Caco-2 (cell line): ENCODE results near the gene ARHGDIB. TPM values are rescaled to one million over a fixed set of nuclear protein-coding genes. Genes with fewer than 3 reads are reported as not detected.

Source experiments
- BruUV-seq: library from RNA; stranded (reverse); fragments of 400-500 nt; replicated peaks from 2 replicates; lab custom pipeline; 2021; lab: Mats Ljungman, UMichigan
- CTCF ChIA-PET: fragments of 300-600 bp; sonication (Branson Sonifier 250); formaldehyde crosslinking; loops from one replicate; lab custom pipeline; 2022; ENCODE audit warnings: antibody characterized with exemption; lab: Charles Lee
- POLR2A ChIA-PET: fragments of 300-600 bp; sonication (Branson Sonifier 250); formaldehyde crosslinking; loops from one replicate; lab custom pipeline; 2022; ENCODE audit warnings: antibody characterized with exemption; lab: Charles Lee
- DNase-seq, 2 experiments: peaks; one replicate each; pipeline versions ENCODE4 v3.0.0 to v3.0.0-alpha.2; 2020 to 2022
- H3K27me3 ChIP-seq: replicated peaks from 2 replicates; pipeline ENCODE4 v1.6.0; 2011; ENCODE audit warnings: low read length; ENCODE audit not compliant: control insufficient read depth, insufficient read depth
- H3K36me3 ChIP-seq: 2 replicates; pipeline ENCODE4 v1.5.1; 2011; ENCODE audit warnings: low read length; ENCODE audit not compliant: control insufficient read depth, insufficient read depth
- H3K4me1 ChIP-seq: fragments of 250-450 bp; sonication (Bioruptor Pico); 2 replicates; pipeline ENCODE4 v1.5.1; 2020; ENCODE audit warnings: mild to moderate bottlenecking
- H3K4me3 ChIP-seq: 2 replicates; pipeline ENCODE4 v1.5.1; 2011; ENCODE audit warnings: low read depth, mild to moderate bottlenecking, control low read depth, low read length
- H3K9me3 ChIP-seq: fragments of 250-450 bp; sonication (Bioruptor Pico); 2 replicates; pipeline ENCODE4 v1.5.1; 2020; ENCODE audit warnings: mild to moderate bottlenecking, moderate library complexity
- H3K27ac Mint-ChIP-seq: one replicate; pipeline ENCODE4 v1.8.0; 2022; ENCODE audit warnings: mixed read lengths; ENCODE audit not compliant: unreplicated experiment
- H3K27me3 Mint-ChIP-seq: one replicate; pipeline ENCODE4 v1.8.0; 2022; ENCODE audit warnings: mixed read lengths; ENCODE audit not compliant: insufficient read depth, unreplicated experiment
- H3K36me3 Mint-ChIP-seq: one replicate; pipeline ENCODE4 v1.8.0; 2022; ENCODE audit warnings: mild to moderate bottlenecking, mixed read lengths; ENCODE audit not compliant: insufficient read depth, unreplicated experiment
- H3K4me1 Mint-ChIP-seq: one replicate; pipeline ENCODE4 v1.8.0; 2022; ENCODE audit warnings: low read depth, mixed read lengths; ENCODE audit not compliant: unreplicated experiment
- H3K4me3 Mint-ChIP-seq: one replicate; pipeline ENCODE4 v1.8.0; 2022; ENCODE audit warnings: mild to moderate bottlenecking, moderate library complexity, mixed read lengths; ENCODE audit not compliant: unreplicated experiment
- H3K9me3 Mint-ChIP-seq: one replicate; pipeline ENCODE4 v1.8.0; 2022; ENCODE audit warnings: mixed read lengths; ENCODE audit not compliant: unreplicated experiment
- CTCF ChIP-seq, 2 experiments: fragments of 200-600 bp in 1 of 2; IDR thresholded peaks; 1 replicate in 1 of 2; 2 replicates in 1 of 2; pipeline versions ENCODE4 v1.5.1 to v1.8.0; 2011 to 2022; ENCODE audit warnings: antibody characterized with exemption in 1 of 2, control low read depth in 1 of 2, inconsistent platforms in 1 of 2, low read depth in 1 of 2, low read length in 1 of 2, mild to moderate bottlenecking in 1 of 2, moderate library complexity in 1 of 2; ENCODE audit not compliant: insufficient read depth in 1 of 2, severe bottlenecking in 1 of 2, unreplicated experiment in 1 of 2
- intact Hi-C: fragments of 100-400 bp; cut with micrococcal nuclease; formaldehyde crosslinking; loops from one replicate; pipeline ENCODE4 v1.10.0; 2022; ENCODE audit not compliant: unreplicated experiment
- total RNA-seq: library from RNA; stranded (reverse); gene quantifications from 2 replicates; pipeline ENCODE4 v1.2.3, GENCODE V29; 2022

The ARHGDIB gene
- total RNA-seq, 1 experiment from 2014 or later, result 15.9 TPM

DNA sequence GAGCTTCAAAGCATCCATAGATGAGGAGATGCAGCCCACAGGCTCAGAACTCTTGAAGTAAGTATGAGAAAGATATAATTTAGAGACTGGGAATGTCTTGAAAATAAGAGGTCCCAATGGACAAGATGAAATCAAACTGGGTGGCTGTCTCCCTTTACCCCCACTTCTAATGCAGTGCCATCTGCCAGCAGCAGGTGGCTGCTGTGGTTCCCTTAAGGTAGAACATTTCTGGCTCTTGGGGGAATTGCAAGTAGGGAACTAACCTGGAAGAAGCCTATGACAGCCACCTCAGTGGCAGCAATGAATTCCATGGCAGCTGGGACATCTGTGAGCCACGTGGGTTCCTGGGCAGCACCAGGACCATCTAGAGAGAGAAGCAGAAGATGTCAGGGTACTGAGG is 23.7 kb downstream of the ARHGDIB start:
- DNase-seq, result peak in 1 of 2 experiments; percentile 41
- TF ChIP-seq CTCF (IDR thresholded peaks at IDR 0.05; ENCODE audit: insufficient read depth in 1 of 2, low read depth in 1 of 2, low read length in 1 of 2, severe bottlenecking in 1 of 2, unreplicated experiment in 1 of 2), result peak; percentile 34 to 51
- no peak overlapping the region for H3K4me3 Mint-ChIP-seq
- H3K27ac Mint-ChIP-seq, result no peak overlapping the region
- ChIA-PET CTCF (interaction anchor here (0.7 kb wide), 1 partner anchor 58 kb away, joined by 3 read pairs; no protein-coding TSS in a partner anchor), POLR2A (no interaction called here)
- intact Hi-C loops, result loop anchor here (1.0 kb wide), 1 partner anchor 58 kb away; no protein-coding TSS in a partner anchor
- no peaks in the 10 kb centered on the region for H3K27me3 ChIP-seq
- H3K9me3 Mint-ChIP-seq, result peaks cover 8% of the 10 kb centered on the region
- no TSS peak for BruUV-seq
- peaks cover 23% of the 10 kb centered on the region for H3K4me1 Mint-ChIP-seq
- peaks cover 21% of the 10 kb centered on the region for H3K4me1 ChIP-seq
- H3K9me3 ChIP-seq, result no peaks in the 10 kb centered on the region
- no peaks in the 10 kb centered on the region for H3K36me3 ChIP-seq
- no peaks in the 10 kb centered on the region for H3K27me3 Mint-ChIP-seq
- H3K36me3 Mint-ChIP-seq, result no peaks in the 10 kb centered on the region
- H3K4me3 ChIP-seq, result no peak overlapping the region

DNA sequence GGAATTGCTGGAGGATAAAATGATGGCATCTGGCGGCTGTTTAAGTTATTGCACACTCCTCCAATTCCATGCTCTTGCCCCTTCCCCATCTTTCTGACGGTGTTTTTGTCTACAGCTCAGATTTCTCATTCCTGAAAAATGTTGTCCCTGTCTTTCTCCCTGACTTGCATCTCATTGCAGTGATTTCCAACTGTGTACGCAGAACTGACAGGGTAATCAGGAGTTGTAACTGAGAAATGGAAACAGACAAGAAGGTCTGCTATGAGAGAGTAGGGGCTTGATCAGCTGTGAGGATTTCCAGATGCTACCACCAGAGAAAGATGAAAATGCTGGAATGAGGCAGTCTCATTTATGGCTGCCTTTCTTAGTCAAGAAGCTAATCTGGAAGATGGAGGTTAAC is 24.4 kb downstream of the ARHGDIB start:
- H3K27ac Mint-ChIP-seq, result no peak overlapping the region
- TF ChIP-seq CTCF (IDR thresholded peaks at IDR 0.05; ENCODE audit: insufficient read depth in 1 of 2, low read depth in 1 of 2, low read length in 1 of 2, severe bottlenecking in 1 of 2, unreplicated experiment in 1 of 2), result no peak
- no peak overlapping the region for H3K4me3 ChIP-seq
- H3K4me1 Mint-ChIP-seq, result peaks cover 29% of the 10 kb centered on the region
- H3K27me3 ChIP-seq, result no peaks in the 10 kb centered on the region
- H3K9me3 Mint-ChIP-seq, result peaks cover 10% of the 10 kb centered on the region
- DNase-seq, result no peak
- no peaks in the 10 kb centered on the region for H3K36me3 Mint-ChIP-seq
- no TSS peak for BruUV-seq
- ChIA-PET POLR2A (no interaction called here), CTCF (interaction anchor here (0.7 kb wide), 1 partner anchor 160 kb away, joined by 3 read pairs; no protein-coding TSS in a partner anchor)
- H3K36me3 ChIP-seq, result no peaks in the 10 kb centered on the region
- H3K4me3 Mint-ChIP-seq, result no peak overlapping the region
- no peaks in the 10 kb centered on the region for H3K9me3 ChIP-seq
- H3K4me1 ChIP-seq, result peaks cover 27% of the 10 kb centered on the region
- intact Hi-C loops, result loop anchor here (1.0 kb wide), 1 partner anchor 58 kb away; no protein-coding TSS in a partner anchor
- H3K27me3 Mint-ChIP-seq, result no peaks in the 10 kb centered on the region

DNA sequence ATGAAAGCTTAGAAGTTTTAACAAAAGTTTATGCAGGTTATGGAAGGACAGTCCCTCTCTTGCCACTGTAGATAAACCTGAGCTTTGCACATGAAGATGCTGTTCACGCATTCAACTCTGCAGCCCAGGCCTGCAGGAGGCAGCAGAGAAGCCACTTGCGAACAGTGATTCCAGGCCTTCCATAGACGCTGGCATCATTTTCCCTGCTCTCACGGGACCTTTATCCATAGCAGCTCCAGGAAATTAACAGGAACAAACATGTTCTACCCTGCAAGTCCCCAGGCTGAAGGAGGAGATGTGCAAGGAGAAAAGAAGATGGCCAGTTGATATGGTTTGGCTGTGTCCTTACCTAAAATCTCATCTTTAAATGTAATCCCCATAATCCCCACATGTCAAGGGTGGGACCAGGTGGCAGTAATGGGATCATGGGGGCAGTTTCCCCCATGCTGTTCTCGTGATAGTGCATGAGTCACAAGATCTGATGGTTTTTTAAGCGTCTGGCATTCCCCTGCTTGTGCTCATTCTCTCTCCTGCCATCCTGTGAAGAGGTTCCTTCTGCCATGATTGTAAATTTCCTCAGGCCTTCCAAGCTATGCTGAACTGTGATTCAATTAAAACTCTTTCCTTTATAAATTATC is 25.1 kb downstream of the ARHGDIB start:
- no TSS peak for BruUV-seq
- no peak overlapping the region for H3K27ac Mint-ChIP-seq
- peak in 1 of 2 experiments; percentile 14 for TF ChIP-seq CTCF (IDR thresholded peaks at IDR 0.05; ENCODE audit: insufficient read depth in 1 of 2, low read depth in 1 of 2, low read length in 1 of 2, severe bottlenecking in 1 of 2, unreplicated experiment in 1 of 2)
- no peak overlapping the region for H3K4me3 ChIP-seq
- H3K27me3 Mint-ChIP-seq, result no peaks in the 10 kb centered on the region
- POLR2A ChIA-PET, result no interaction called here
- peaks cover 34% of the 10 kb centered on the region for H3K4me1 ChIP-seq
- H3K36me3 ChIP-seq, result no peaks in the 10 kb centered on the region
- H3K9me3 ChIP-seq, result no peaks in the 10 kb centered on the region
- peaks cover 36% of the 10 kb centered on the region for H3K4me1 Mint-ChIP-seq
- CTCF ChIA-PET, result interaction anchor here (0.7 to 1.0 kb wide), 2 partner anchors 91 to 159 kb away, joined by 3 read pairs; no protein-coding TSS in a partner anchor
- peak in 1 of 2 experiments; percentile 28 for DNase-seq
- H3K36me3 Mint-ChIP-seq, result no peaks in the 10 kb centered on the region
- H3K27me3 ChIP-seq, result no peaks in the 10 kb centered on the region
- peaks cover 10% of the 10 kb centered on the region for H3K9me3 Mint-ChIP-seq
- no peak overlapping the region for H3K4me3 Mint-ChIP-seq
- intact Hi-C loops, result no loop called here
